Mononuclear cell (primary cell): ENCODE data around the gene ROS1. TPM values are rescaled to one million over a fixed set of nuclear protein-coding genes. Genes with fewer than 3 reads are reported as not detected.

Experiments used
- H3K27me3 ChIP-seq: 2 replicates; pipeline ENCODE4 v1.6.0; 2011; ENCODE audit warnings: low read length, control low read depth; ENCODE audit not compliant: insufficient read depth
- H3K4me1 ChIP-seq: 2 replicates; pipeline ENCODE4 v1.5.1; 2011; ENCODE audit warnings: mild to moderate bottlenecking, low read length, control low read depth; ENCODE audit not compliant: insufficient read depth
- H3K4me3 ChIP-seq: 2 replicates; pipeline ENCODE4 v1.5.1; 2011; ENCODE audit warnings: mild to moderate bottlenecking, low read length, moderate library complexity
- H3K9me3 ChIP-seq: 2 replicates; pipeline ENCODE4 v1.5.1; 2011; ENCODE audit warnings: low read depth, mild to moderate bottlenecking, control low read depth, low read length
- total RNA-seq: library from RNA; depleted of rRNA; stranded (reverse); fragments of >200 nt; gene quantifications from one replicate; pipeline ENCODE4 v1.2.3, GENCODE V29; 2012

The ROS1 gene
- total RNA-seq, 1 donor: not detected

DNA sequence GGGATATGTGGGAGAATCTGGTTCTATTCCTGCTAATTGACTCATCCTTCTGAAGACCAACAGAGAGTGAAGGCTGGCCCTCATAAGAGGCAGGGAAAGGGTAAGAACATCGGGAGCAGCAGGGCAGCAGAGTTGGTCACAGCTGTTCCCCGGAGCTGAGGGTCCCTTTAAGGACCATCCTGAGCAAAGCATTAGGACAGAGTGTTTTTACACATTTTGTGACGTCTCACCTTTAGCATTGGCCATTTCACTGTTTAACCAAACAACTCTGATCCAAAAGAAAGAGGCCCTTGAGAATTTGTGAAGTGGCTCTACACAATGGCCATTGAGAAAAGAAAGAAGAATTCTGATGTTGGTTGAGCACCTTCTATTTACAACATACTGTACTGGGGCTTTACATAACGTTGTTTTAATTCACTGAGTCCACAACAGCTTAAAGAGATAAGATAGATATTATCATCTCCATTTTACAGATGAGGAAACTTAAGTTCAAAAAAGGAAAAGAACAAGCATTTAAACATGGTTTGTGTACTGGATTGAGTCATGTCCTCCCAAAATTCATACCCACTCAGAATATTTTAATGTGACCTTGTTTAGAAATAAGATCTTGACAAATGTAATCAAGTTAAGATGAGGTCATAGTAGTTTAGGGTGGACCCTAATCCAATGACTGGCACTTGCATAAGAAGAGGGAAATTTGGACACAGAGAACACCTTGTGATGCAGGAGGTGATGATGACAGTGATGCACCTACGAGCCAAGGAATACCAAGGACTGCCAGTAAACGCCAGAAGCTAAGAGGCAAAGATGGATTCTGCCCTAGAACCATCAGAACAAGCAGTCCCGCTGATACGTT is 98.4 kb downstream of the ROS1 start:
- no peaks in the 10 kb centered on the region for H3K4me1 ChIP-seq
- no peak overlapping the region for H3K4me3 ChIP-seq
- no peaks in the 10 kb centered on the region for H3K9me3 ChIP-seq
- H3K27me3 ChIP-seq: no peaks in the 10 kb centered on the region

DNA sequence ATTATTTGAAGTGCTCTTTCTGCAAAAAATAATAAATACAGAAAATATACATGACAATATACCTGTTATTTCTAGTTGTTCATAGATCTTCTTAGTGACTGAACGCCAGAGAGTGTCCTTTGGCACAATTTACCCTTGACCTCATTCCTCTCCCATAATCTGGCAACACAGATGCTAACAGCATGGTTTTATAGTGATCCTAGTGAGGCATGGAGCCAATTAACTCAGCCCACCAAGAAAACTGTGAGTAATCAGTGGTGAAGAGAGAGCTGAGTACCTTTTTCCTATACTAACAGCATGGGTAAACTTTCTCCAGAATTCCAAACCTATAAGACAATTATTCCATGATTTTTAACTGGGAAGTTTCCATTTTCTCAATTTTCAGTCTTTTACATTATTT is 99.3 kb downstream of the ROS1 start:
- H3K4me1 ChIP-seq: no peaks in the 10 kb centered on the region
- H3K9me3 ChIP-seq: no peaks in the 10 kb centered on the region
- H3K27me3 ChIP-seq: no peaks in the 10 kb centered on the region
- no peak overlapping the region for H3K4me3 ChIP-seq

DNA sequence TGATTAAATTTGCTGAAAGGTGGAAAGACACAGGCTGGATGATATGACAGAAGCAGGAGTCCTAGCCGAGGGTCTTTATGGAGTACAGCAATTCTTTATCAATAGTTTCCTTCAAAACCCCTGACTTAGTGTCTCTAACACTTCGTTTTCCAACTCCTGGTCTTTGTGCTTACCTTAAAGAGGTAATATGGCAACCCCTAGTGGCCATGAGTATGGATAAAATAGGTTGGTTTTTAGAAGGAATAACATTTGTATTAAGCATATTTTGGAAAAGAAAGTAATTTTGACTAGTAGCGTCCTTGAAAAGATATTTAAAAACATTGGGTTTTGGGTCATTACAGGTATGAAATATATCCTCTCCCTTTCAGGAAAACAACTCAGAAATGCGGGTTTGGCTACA is 108.5 kb downstream of the ROS1 start:
- Histone ChIP-seq H3K9me3 (no peaks in the 10 kb centered on the region), H3K27me3 (peaks cover 4% of the 10 kb centered on the region), H3K4me3 (no peak overlapping the region), H3K4me1 (no peaks in the 10 kb centered on the region)

DNA sequence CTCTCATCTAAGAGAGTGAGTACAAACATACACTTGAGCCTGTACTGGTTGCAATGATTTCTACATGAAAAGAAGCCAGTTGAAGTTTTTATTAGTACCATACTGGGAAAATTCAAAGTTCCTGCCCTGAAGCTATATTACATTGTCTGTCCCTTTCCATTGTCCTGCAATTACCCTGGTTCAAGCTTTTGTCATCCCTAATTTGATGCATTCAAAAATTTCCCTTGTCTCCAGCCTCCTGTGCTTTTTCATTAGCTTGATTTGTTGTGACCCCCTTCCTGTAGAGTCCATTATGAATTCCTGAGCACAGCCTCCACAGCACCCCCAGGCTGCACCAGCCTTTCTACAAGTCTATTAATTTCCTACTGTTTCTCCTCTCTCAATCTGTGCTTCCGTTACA is 114.0 kb downstream of the ROS1 start:
- Histone ChIP-seq H3K9me3 (no peaks in the 10 kb centered on the region), H3K27me3 (no peaks in the 10 kb centered on the region), H3K4me1 (no peaks in the 10 kb centered on the region), H3K4me3 (no peak overlapping the region)

DNA sequence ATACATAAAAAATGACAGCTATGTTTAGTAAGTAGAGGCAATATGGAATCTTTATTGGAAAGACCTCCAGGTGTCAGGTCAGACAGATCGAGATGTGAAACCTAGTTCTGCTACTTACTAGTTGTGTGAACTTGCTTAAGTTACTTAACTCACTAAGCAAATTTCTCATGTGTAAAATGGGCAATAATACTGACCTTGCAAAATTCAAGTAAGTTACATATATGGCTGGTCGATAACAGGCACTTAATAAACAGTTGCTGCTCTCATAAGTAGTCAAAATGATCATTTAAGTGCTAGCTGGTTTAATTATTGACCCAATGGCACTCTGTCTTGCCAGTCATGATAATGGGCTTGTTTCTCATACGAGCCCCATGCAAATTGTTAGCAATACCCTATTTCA is 114.4 kb downstream of the ROS1 start:
- H3K27me3 ChIP-seq: no peaks in the 10 kb centered on the region
- H3K9me3 ChIP-seq: no peaks in the 10 kb centered on the region
- no peaks in the 10 kb centered on the region for H3K4me1 ChIP-seq
- H3K4me3 ChIP-seq: no peak overlapping the region

DNA sequence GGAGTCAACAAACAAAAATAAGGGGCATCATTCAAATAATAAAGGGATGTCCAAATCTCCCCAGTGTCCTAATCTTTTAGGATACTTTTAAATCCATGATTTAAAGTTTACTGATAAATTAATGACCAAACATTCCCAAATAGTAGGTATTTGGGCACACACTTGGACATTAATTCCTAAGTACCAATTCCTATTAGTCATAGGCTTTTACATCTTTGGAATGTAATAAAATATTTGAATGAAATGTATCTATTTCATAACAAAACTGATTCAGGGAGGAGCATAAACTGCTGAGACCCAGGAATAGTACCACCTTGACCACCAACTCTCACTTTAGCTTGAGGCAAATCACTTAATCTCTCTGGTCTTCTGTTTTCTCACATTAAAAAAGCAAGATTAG is 116.1 kb downstream of the ROS1 start:
- Histone ChIP-seq H3K4me3 (no peak overlapping the region), H3K9me3 (no peaks in the 10 kb centered on the region), H3K27me3 (no peaks in the 10 kb centered on the region), H3K4me1 (no peaks in the 10 kb centered on the region)

DNA sequence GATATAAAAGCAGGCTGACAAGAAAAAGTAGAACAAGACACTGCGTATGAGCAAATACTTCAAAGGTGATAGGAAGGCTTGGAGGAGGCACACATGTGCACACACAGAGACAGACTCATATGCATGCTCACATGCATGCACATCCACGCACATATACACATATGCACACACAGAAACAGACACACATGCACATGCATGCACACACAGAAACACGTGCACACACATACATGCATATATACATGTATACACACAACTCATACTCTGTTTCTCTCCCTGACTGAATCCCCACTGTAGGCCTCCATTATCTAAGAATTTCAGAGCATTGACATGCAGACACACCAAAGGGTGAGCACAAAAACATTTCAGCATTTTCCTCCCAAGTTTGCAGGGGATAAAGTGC is 116.7 kb downstream of the ROS1 start:
- no peaks in the 10 kb centered on the region for H3K9me3 ChIP-seq
- H3K27me3 ChIP-seq: no peaks in the 10 kb centered on the region
- H3K4me3 ChIP-seq: no peak overlapping the region
- no peaks in the 10 kb centered on the region for H3K4me1 ChIP-seq

DNA sequence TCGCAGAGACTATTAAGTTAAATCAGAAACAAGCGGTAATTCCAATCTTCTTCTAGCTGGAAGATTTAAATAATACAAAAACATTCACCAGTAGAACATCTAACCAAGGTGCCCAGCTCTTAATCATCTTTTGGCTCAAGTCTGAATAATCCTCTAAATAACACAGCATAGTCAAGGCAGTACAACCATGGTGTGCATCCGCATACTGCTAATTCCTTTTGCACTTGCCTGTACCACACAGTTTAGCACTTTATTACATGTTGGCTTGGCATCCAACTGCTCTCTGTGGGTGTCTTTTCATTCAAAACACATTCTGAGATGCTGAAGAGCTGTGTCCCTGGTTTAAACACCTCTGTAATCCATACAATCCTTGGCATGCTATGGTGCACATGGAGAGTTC is 118.1 kb downstream of the ROS1 start:
- no peaks in the 10 kb centered on the region for H3K4me1 ChIP-seq

DNA sequence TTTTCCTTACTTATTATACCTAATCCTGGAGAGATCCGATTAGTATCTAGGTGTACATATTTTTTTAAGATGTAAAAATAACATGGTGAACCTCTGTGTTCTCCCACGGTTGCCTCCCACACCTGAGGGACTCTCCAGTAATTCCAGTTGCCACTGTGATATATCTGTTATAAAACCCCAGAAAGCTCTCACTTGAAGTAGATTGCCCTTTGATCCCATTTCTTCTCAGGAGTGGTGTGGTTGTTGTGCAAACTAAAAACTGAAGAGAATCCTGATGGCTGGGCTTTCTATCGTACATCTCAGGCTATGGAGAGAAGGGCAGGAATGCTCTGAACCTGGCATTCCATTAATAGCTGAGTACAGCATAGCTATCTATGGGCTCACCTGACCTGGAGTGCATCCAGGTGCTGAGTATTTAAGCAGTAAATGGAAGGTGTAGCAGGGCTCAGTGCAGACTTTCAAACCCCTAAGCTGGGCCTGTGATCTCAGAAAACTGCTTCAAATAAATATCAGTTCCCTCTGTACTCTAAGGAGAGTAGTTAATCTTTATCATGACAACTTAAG is 119.4 kb downstream of the ROS1 start:
- no peaks in the 10 kb centered on the region for H3K4me1 ChIP-seq
- no peak overlapping the region for H3K4me3 ChIP-seq
- H3K27me3 ChIP-seq: no peaks in the 10 kb centered on the region
- no peaks in the 10 kb centered on the region for H3K9me3 ChIP-seq

More for the DNA sequence above, 118.1 kb downstream of the ROS1 start:
- H3K4me3 ChIP-seq: no peak overlapping the region
- no peaks in the 10 kb centered on the region for H3K27me3 ChIP-seq
- H3K9me3 ChIP-seq: no peaks in the 10 kb centered on the region

DNA sequence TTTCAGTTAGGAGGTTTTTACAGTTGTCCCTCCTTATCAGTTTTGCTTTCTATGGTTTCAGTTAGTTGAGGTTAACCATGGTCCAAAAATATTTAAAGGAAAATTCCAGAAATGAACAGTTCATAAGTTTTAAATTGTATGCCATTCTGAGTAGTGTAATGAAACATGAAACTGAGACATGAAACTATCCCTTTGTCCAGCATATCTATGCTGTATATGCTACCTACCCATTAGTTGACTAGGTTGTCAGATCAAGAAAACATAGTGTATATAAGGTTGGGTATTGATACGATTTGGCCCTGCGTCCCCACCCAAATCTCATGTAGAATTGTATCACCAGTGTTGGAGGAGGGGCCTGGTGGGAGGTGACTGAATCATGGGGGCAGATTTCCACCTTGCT is 121.3 kb downstream of the ROS1 start:
- H3K4me3 ChIP-seq: no peak overlapping the region
- no peaks in the 10 kb centered on the region for H3K27me3 ChIP-seq
- H3K9me3 ChIP-seq: no peaks in the 10 kb centered on the region
- no peaks in the 10 kb centered on the region for H3K4me1 ChIP-seq

DNA sequence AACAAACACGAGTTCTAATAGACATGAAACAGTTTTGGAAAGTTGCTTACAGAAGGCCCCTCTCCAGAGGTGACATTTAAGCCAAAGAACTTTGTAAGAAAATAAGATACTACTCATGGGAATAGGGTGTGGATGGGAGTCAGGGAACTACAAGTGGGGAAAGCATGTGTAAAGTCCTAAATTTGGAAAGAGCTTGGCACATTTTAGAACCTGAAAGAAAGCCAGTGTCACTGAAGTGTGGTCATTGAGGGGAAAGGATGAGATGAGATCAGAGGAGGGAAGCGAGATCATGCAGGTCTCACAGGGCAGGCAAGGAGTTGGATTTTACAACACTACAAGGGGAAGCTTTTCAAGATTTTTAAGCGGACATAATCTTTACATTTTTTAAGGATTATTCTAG is 122.4 kb downstream of the ROS1 start:
- no peak overlapping the region for H3K4me3 ChIP-seq

DNA sequence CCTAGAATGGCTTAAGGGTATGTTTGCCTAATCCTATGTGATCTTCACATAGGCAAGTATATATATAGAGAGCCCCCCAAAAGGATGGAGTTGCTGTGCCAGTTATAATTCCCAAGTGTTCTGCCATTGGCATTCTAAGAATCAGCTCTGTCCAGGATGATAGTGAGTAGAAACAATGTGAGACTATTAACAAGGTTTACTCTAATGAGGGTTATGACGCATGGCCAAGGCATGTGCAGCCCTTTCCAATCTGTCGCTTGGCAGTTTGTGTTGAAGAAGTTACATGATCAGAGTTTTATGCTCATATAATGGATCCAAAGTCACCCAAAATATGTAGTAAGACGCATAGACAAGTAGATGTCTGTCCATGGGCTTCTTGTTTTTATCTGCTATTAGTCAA is 126.8 kb downstream of the ROS1 start:
- Histone ChIP-seq H3K4me3 (no peak overlapping the region), H3K4me1 (no peaks in the 10 kb centered on the region), H3K27me3 (no peaks in the 10 kb centered on the region), H3K9me3 (no peaks in the 10 kb centered on the region)

More for the DNA sequence above, 122.4 kb downstream of the ROS1 start:
- Histone ChIP-seq H3K27me3 (no peaks in the 10 kb centered on the region), H3K9me3 (no peaks in the 10 kb centered on the region), H3K4me1 (no peaks in the 10 kb centered on the region)

DNA sequence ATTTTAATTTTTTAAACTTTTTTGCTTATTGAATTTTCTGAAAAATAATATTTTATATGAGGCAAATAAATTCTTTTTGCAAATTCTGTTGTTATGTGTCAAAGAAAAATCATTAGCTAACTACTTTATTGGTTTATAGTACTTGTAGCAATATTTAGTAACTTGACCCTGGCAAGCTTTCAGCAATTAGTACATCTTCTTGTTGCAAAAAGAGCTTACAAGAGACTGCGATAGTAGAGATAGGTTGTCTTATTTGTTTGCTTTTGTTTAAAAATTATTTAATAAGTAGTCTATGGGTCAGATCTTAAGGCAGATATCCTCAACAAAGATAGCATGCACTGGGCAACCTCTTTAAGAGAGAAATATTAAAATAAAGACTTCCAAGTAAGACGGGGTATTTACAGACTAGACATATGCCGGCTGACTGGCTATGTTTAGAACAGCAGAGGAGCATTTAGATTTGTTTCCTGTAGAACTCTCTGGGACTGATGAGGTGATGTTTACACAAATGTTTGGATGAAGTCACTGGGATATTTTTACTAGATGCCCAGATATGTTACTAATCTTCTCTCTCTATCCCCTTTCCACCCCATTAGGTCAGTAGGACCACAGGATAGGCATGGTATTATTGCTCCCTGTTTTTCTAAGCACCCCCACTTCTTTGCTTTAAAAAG is 135.4 kb downstream of the ROS1 start:
- no peaks in the 10 kb centered on the region for H3K9me3 ChIP-seq
- H3K4me1 ChIP-seq: no peaks in the 10 kb centered on the region
- peaks cover 3% of the 10 kb centered on the region for H3K27me3 ChIP-seq
- H3K4me3 ChIP-seq: no peak overlapping the region

DNA sequence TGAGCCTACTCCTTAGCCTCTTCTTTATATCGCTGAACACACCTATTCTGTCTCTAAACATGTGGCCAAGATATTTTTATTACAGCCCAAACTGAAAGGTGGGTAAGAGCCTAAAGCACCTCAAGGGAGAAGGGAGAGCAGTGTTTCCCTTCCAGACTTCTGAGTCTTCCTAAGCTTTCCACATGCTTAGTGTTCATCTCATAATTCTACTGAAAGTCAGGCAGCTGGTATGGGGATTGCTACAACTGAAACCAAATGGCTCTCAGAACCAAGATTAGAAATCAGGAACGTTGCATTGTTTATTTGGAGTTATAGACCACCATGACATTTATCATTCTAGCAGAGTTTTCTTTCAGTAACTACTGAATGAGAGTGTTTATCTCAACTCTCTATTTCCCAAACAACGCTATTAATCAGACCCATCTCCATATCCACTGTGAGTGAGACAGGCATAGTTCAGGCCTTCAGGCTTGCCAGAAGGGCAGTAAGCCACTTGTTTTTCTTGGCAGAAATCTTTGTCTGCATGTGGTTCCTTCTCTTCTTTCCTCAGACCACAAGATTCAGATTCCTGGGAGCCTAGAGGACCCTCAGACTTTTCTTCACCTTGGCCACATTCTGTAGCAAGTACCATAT is 137.5 kb downstream of the ROS1 start:
- Histone ChIP-seq H3K4me3 (no peak overlapping the region), H3K4me1 (no peaks in the 10 kb centered on the region), H3K27me3 (peaks cover 4% of the 10 kb centered on the region), H3K9me3 (no peaks in the 10 kb centered on the region)

DNA sequence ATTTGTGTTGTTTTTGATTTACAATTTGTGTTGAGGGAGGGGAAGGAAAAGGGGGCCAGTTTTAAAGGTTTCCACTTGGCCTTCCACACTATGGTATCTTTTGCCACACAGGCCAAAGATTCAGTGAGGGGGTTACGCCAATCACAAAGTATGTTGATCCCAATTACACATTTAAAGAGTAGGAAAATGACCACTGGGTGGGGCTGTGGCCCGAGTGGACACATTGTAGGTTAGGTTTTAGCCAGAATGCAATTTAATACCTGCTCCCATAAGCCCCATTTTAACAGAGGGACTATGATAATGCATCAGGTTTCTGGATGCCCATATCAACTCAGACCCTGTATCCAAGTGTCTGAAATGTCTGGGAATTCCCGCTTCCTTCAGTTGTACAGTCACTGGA is 144.8 kb downstream of the ROS1 start:
- no peaks in the 10 kb centered on the region for H3K4me1 ChIP-seq
- no peak overlapping the region for H3K4me3 ChIP-seq
- H3K27me3 ChIP-seq: peaks cover 12% of the 10 kb centered on the region
- no peaks in the 10 kb centered on the region for H3K9me3 ChIP-seq
